ENCODE data around the gene CSNK1D. TPM values are rescaled to one million over a fixed set of nuclear protein-coding genes. Genes with fewer than 3 reads are reported as not detected.

CSNK1D gene
- total RNA-seq, result 100 to 1,000 TPM; 182 TPM
- 10 to 100 TPM; 31.6 to 77.2 TPM for polyA plus RNA-seq

DNA sequence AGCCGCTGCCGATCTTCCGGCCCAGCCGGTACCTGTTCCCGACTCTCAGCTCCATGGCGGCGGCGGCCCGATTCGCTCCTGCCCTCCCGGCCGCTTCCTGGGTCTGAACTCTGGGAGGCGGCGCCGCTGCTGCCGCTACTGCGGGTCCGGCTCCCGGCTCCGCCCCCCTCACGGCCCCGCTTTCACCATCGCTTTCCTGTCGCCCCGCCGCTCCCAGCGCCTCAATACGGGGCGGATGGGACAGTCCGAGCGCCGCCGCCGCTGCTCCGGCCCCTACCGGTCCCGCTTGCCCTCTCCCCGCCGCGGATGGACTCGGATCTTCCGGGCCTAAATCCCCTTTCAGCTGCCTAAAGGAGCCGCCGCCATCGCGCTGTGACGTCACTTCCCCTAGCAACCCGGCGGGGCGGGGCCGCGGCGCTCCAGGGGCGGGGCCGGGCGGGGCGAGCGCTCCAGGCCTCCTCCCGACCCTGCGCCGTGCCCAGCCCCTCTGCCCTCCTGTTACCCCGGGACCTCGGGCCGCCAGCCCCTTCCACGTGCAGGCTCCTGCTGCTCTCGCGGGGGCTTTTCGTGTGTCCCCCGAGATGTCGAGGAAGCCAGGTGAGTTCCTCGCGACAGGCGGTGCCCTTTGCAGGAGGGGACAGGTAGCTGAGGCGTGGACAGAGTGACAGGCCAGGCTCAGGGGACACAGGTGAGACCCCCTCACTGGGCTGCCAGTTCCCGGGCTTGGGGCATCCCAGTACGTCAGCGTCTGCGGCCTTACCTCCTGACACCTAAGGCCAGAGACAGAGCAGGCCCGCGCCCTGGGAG is at the start of gene CSNK1D:
CSNK1D (minus strand) TSS at position 374 of the 807 bp plus-strand sequence; CDS start at position 55, 319 bp downstream.
- H3K27ac Mint-ChIP-seq, result peak within 1 kb of the TSS; percentile 92 to 100 (median 98)
- POLR2A ChIA-PET (ENCODE audit: partially characterized antibody), result interaction anchor here (0.7 to 4.4 kb wide), 15 partner anchors 9 to 145 kb away, joined by 3 to 56 read pairs (median 5); partner anchors contain the start of genes CD7 and OGFOD3
- intact Hi-C loops (cut with micrococcal nuclease), result loop anchor here (1.0 to 2.0 kb wide), 4 partner anchors 19 to 48 kb away; no protein-coding TSS in a partner anchor

DNA sequence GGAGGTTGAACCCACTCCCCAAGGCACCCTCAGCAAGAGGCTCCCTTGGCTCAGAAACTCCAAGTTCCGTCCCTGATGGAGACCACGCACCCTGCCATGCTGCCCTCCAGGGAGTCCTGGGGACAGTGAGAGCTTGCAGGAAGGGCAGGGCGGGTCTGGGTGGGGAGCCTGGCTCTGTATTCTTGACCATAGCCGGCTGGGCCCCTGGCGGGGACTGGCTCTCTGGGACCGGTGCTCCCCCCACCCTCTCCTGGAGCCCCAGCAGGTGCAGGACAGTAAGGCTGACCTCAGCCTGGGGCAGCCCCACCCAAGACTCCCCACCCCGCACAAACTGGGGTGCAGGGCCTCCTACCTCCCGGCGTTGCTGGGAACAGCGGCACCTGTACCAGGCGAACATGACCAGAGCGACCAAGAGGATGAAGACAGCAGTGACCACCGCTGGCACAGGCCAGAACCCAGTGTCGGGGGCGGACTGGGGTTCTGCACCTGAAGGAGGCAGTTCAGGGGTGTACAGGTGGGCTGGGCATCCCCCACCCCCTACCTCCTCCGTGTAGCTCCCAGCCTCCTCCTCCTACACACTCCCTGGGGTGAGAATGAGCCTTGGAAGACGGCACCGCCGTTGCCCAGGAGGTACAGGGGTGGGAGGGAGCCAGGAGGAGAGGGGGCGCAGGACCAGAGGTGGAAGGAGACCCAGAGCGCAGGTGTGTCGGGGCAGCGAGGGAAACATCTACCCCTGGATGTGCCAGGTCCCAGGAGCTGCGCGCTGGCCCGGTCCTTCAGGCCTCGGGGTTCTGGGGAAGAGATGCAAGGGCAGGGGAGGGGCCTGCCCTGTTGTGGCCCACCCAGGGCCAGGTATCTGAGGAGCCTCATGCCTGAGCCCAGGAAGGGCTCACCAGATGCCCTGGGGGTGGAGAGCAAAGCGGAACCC is 49.3 kb upstream of the CSNK1D start:
- peaks cover 0 to 2% of the 10 kb centered on the region in 2 donors for H3K27me3 Mint-ChIP-seq
- no peaks in the 10 kb centered on the region for H3K9me3 ChIP-seq (ENCODE audit: control insufficient read depth in 1 of 2, low read length in 2 of 2)
- DNase-seq, result peak in 1 of 5 donors; percentile 37
- peaks cover 6 to 23% (median 14%) of the 10 kb centered on the region in 4 donors for H3K4me1 Mint-ChIP-seq
- ChIA-PET CTCF (ENCODE audit: partially characterized antibody) (interaction anchor here (0.8 to 4.7 kb wide), 5 partner anchors 21 to 293 kb away, joined by 3 to 70 read pairs (median 17); no protein-coding TSS in a partner anchor), POLR2A (ENCODE audit: partially characterized antibody) (interaction anchor here (1.0 to 3.2 kb wide), 4 partner anchors 11 to 88 kb away, joined by 3 to 42 read pairs (median 4); partner anchors contain the start of gene SECTM1)
- intact Hi-C loops (cut with micrococcal nuclease), result no loop called here
- H3K36me3 Mint-ChIP-seq, result peaks cover 0 to 3% of the 10 kb centered on the region in 2 donors
- H3K36me3 ChIP-seq (ENCODE audit: insufficient read depth, low read length), result no peaks in the 10 kb centered on the region
- peak overlapping the region in 1 of 8 donors; percentile 45 for H3K4me3 Mint-ChIP-seq
- no peak overlapping the region for H3K27ac ChIP-seq (ENCODE audit: low read depth, low read length)
- H3K27ac Mint-ChIP-seq, result peak overlapping the region in 1 of 7 donors; percentile 71
- H3K4me3 ChIP-seq (ENCODE audit: low read length in 2 of 2), result no peak overlapping the region
- H3K9me3 Mint-ChIP-seq, result no peaks in the 10 kb centered on the region
- peaks cover 31% of the 10 kb centered on the region for H3K4me1 ChIP-seq (ENCODE audit: insufficient read depth, low read length)
- no peaks in the 10 kb centered on the region for H3K27me3 ChIP-seq (ENCODE audit: insufficient read depth, low read length)

More for the DNA sequence above, at the start of gene CSNK1D:
- peak; percentile 88 to 94 (median 90) for DNase-seq
- Histone ChIP-seq H3K9me3 (ENCODE audit: control insufficient read depth in 1 of 2, low read length in 2 of 2) (no peaks in the 10 kb centered on the region), H3K36me3 (ENCODE audit: insufficient read depth, low read length) (peaks cover 26% of the 10 kb centered on the region), H3K4me3 (ENCODE audit: low read length in 2 of 2) (peak within 1 kb of the TSS; percentile 47 to 76), H3K27me3 (ENCODE audit: insufficient read depth, low read length) (no peaks in the 10 kb centered on the region), H3K27ac (ENCODE audit: low read depth, low read length) (peak within 1 kb of the TSS; percentile 80), H3K4me1 (ENCODE audit: insufficient read depth, low read length) (peaks cover 50% of the 10 kb centered on the region)
- Mint-ChIP-seq H3K27me3 (no peaks in the 10 kb centered on the region), H3K36me3 (peaks cover 19 to 38% of the 10 kb centered on the region in 2 donors), H3K9me3 (no peaks in the 10 kb centered on the region), H3K4me1 (peaks cover 31 to 53% (median 40%) of the 10 kb centered on the region in 4 donors), H3K4me3 (peak within 1 kb of the TSS; percentile 91 to 96 (median 94))
- CTCF ChIA-PET (ENCODE audit: partially characterized antibody), result interaction anchor here (1.0 kb wide), 1 partner anchor 25 kb away, joined by 3 read pairs; no protein-coding TSS in a partner anchor

DNA sequence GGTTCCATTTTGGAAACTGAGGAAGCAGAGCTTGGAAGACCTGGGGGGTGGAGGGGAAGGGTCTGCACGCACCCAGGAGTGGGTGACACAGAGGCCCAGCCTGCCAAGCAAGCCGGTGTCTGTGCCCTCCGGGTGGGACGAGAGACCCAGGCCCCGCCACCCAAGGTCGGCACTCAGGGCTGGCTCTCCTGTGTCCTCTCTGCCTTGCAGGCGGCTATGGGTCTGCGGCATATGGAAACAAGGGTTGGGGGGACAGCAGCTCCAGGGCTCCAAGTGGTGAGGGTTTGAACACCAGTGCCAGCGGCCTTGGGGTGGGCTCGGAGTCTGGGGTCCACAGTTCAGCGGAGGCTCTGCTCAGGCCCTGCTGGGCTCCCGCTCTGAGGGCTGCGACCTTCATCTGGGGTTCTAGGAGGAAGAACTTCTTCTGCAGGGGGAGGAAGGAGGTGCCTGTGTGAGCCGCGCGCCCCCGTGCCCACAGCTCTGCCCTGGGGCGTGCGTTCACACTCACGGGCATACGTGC is 48.5 kb upstream of the CSNK1D start:
- CTCF ChIA-PET (ENCODE audit: partially characterized antibody), result interaction anchor here (0.8 to 4.7 kb wide), 7 partner anchors 11 to 296 kb away, joined by 3 to 70 read pairs (median 10); no protein-coding TSS in a partner anchor
- POLR2A ChIA-PET (ENCODE audit: partially characterized antibody), result interaction anchor here (0.7 to 3.2 kb wide), 5 partner anchors 12 to 87 kb away, joined by 3 to 42 read pairs (median 3); partner anchors contain the start of gene SECTM1
- no peaks in the 10 kb centered on the region for H3K9me3 ChIP-seq (ENCODE audit: control insufficient read depth in 1 of 2, low read length in 2 of 2)
- intact Hi-C loops (cut with micrococcal nuclease), result loop anchor here (1.0 kb wide), 5 partner anchors 24 to 116 kb away; partner anchors contain the start of gene CSNK1D
- Mint-ChIP-seq H3K4me1 (peaks cover 8 to 23% (median 18%) of the 10 kb centered on the region in 4 donors), H3K27me3 (peaks cover 0 to 2% of the 10 kb centered on the region in 2 donors), H3K4me3 (peak overlapping the region in 6 of 8 donors; percentile 26 to 52 (median 38)), H3K36me3 (peaks cover 0 to 3% of the 10 kb centered on the region in 2 donors), H3K9me3 (no peaks in the 10 kb centered on the region), H3K27ac (peak overlapping the region in 5 of 7 donors; percentile 70 to 89 (median 84))
- peaks cover 36% of the 10 kb centered on the region for H3K4me1 ChIP-seq (ENCODE audit: insufficient read depth, low read length)
- no peak overlapping the region for H3K4me3 ChIP-seq (ENCODE audit: low read length in 2 of 2)
- peak in 1 of 5 donors; percentile 30 for DNase-seq
- H3K27ac ChIP-seq (ENCODE audit: low read depth, low read length), result peak overlapping the region; percentile 66
- H3K36me3 ChIP-seq (ENCODE audit: insufficient read depth, low read length), result no peaks in the 10 kb centered on the region
- H3K27me3 ChIP-seq (ENCODE audit: insufficient read depth, low read length), result no peaks in the 10 kb centered on the region

DNA sequence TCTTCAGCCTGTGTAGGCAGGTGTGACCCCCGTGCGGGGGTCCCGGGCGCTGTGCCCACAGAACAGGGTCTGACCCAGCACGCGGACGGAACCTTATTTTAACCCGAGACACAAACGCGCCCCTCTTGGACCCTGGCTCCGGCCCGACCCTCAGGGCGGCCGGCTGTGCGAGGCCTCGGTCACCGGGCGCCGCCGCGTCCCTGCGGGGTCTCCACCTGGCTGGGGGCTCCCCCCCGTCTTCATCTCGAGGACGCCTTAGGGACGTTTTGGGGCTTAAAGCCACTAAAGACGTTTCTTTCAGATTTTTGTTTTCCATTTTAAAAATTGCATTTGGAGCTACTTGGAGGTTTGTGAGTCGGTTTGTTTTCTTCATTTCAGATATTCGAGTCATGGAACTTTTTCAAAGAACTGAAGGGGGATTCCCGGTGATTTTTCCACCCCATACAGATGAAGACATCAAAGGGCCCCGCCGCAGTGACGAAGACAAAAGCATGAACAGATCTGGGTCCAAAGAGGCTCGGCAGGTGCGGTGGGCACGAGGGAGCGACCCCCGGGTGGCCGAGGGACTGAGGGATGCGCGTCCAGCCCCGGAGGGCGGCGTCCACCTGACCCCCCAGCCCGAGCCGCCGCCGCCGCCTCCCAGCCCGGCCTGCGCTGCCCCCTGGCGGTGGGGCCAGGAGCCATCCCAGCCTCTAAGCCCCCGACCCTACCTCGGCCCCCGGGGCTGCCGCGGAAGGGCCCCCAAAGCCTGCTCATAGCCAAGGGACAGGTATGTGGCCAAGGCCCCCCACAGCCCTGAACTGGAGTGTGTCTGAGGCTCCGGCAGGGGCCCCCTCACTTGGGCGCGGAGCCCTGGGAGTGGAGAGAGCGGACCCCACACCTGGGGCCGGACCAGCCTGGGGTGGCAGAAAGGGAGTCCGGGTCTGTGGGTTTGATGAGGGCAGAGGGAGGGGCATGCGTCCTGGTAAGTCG is 47.7 kb upstream of the CSNK1D start:
- Histone ChIP-seq H3K27ac (ENCODE audit: low read depth, low read length) (peak overlapping the region; percentile 66), H3K4me3 (ENCODE audit: low read length in 2 of 2) (peak overlapping the region in 1 of 2 donors; percentile 47)

DNA sequence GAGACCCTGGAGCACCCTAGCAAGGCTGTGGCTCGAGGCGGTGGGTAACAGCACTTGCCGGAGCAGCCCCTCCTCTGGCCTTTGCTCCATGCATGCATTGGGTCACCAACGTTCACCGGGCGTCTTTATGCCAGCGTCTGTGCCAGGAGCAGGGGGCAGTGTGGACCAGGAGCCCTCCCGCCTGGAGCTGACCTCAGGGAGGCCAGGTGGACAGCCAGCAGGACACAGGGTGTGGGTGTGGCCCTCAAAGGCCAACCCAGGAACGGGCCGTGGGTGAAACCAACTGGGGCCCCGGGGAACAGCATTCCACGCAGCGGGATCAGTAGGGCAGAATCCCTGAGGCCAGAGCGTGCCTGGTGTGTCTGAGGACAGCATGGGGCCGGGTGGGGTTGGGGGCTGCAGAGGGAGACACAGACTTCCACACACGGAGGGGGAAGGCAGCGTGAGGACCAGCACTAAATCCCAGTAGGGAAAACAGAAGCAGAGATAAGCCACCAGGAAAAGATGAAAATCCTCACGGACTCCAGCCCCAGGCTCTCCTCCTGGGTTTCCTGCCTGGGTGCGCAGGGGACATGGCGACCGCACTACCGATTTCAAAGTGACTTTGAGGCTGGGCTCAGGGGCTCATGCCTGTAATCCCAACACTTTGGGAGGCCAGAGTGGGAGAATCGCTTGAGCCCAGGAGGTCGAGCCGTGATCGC is 46.8 kb upstream of the CSNK1D start:
- H3K36me3 Mint-ChIP-seq, result peaks cover 0 to 7% of the 10 kb centered on the region in 2 donors
- Histone ChIP-seq H3K27me3 (ENCODE audit: insufficient read depth, low read length) (no peaks in the 10 kb centered on the region), H3K4me1 (ENCODE audit: insufficient read depth, low read length) (peaks cover 48% of the 10 kb centered on the region), H3K27ac (ENCODE audit: low read depth, low read length) (no peak overlapping the region), H3K4me3 (ENCODE audit: low read length in 2 of 2) (no peak overlapping the region), H3K36me3 (ENCODE audit: insufficient read depth, low read length) (no peaks in the 10 kb centered on the region), H3K9me3 (ENCODE audit: control insufficient read depth in 1 of 2, low read length in 2 of 2) (no peaks in the 10 kb centered on the region)
- DNase-seq, result peak in 1 of 5 donors; percentile 37
- CTCF ChIA-PET (ENCODE audit: partially characterized antibody), result interaction anchor here (0.6 to 4.7 kb wide), 11 partner anchors 12 to 290 kb away, joined by 3 to 70 read pairs (median 6); no protein-coding TSS in a partner anchor
- peaks cover 13 to 40% (median 27%) of the 10 kb centered on the region in 4 donors for H3K4me1 Mint-ChIP-seq
- peak overlapping the region in 2 of 8 donors; percentile 13 to 29 for H3K4me3 Mint-ChIP-seq
- intact Hi-C loops (cut with micrococcal nuclease), result no loop called here
- peaks cover 0 to 2% (median 0%) of the 10 kb centered on the region in 8 donors for H3K9me3 Mint-ChIP-seq
- H3K27ac Mint-ChIP-seq, result peak overlapping the region in 3 of 7 donors; percentile 53 to 65 (median 62)
- H3K27me3 Mint-ChIP-seq, result peaks cover 0 to 2% of the 10 kb centered on the region in 2 donors
- POLR2A ChIA-PET (ENCODE audit: partially characterized antibody), result interaction anchor here (1.0 to 3.2 kb wide), 3 partner anchors 20 to 84 kb away, joined by 3 to 42 read pairs (median 6); no protein-coding TSS in a partner anchor

More for the DNA sequence above, 47.7 kb upstream of the CSNK1D start:
- Mint-ChIP-seq H3K36me3 (peaks cover 0 to 3% of the 10 kb centered on the region in 2 donors), H3K4me1 (peaks cover 9 to 31% (median 21%) of the 10 kb centered on the region in 4 donors), H3K27me3 (peaks cover 0 to 2% of the 10 kb centered on the region in 2 donors), H3K4me3 (peak overlapping the region; percentile 60 to 88 (median 82)), H3K9me3 (no peaks in the 10 kb centered on the region), H3K27ac (peak overlapping the region in 6 of 7 donors; percentile 86 to 96 (median 94))
- H3K36me3 ChIP-seq (ENCODE audit: insufficient read depth, low read length), result no peaks in the 10 kb centered on the region
- no peaks in the 10 kb centered on the region for H3K9me3 ChIP-seq (ENCODE audit: control insufficient read depth in 1 of 2, low read length in 2 of 2)
- peaks cover 41% of the 10 kb centered on the region for H3K4me1 ChIP-seq (ENCODE audit: insufficient read depth, low read length)
- DNase-seq, result peak; percentile 79 to 96 (median 83)
- intact Hi-C loops (cut with micrococcal nuclease), result loop anchor here (1.0 kb wide), 5 partner anchors 23 to 115 kb away; partner anchors contain the start of gene CSNK1D
- CTCF ChIA-PET (ENCODE audit: partially characterized antibody), result interaction anchor here (0.6 to 4.7 kb wide), 12 partner anchors 11 to 295 kb away, joined by 3 to 70 read pairs (median 6); no protein-coding TSS in a partner anchor
- POLR2A ChIA-PET (ENCODE audit: partially characterized antibody), result interaction anchor here (0.7 to 3.2 kb wide), 7 partner anchors 12 to 86 kb away, joined by 3 to 42 read pairs (median 3); partner anchors contain the start of gene SECTM1
- no peaks in the 10 kb centered on the region for H3K27me3 ChIP-seq (ENCODE audit: insufficient read depth, low read length)
